ENCODE measurements around the gene LPIN1.
A peak's percentile ranks its signal among the peaks of the same experiment; 100 is the strongest.

LPIN1 gene

GRCh38 chr2:11778923-11779757 is 32.7 kb downstream of the LPIN1 start:
- in situ Hi-C loops (cut with HindIII; ENCODE audit: low sequenced_read_pairs) = loop anchor here (25.0 kb wide), 1 partner anchor 92 kb away; no protein-coding TSS in a partner anchor
- DNase-seq (ENCODE audit: low read depth) = peak; percentile 20
- H3K4me3 ChIP-seq (ENCODE audit: low read depth, low read length) = no peak overlapping the region
- TF ChIP-seq CTCF (IDR thresholded peaks at IDR 0.05; ENCODE audit: low read depth, low read length, missing control alignments) = peak; percentile 92

- DNase-seq (ENCODE audit: low read depth) = no peak
- in situ Hi-C loops (cut with HindIII; ENCODE audit: low sequenced_read_pairs) = loop anchor here (25.0 kb wide), 1 partner anchor 94 kb away; no protein-coding TSS in a partner anchor
- TF ChIP-seq CTCF (IDR thresholded peaks at IDR 0.05; ENCODE audit: low read depth, low read length, missing control alignments) = no peak
- no peak overlapping the region for H3K4me3 ChIP-seq (ENCODE audit: low read depth, low read length)
These were observed 35.2 kb downstream of the LPIN1 start for GRCh38 chr2:11781602-11782001.

GRCh38 chr2:11784280-11784679 is 37.8 kb downstream of the LPIN1 start:
- DNase-seq (ENCODE audit: low read depth) = no peak
- no peak overlapping the region for H3K4me3 ChIP-seq (ENCODE audit: low read depth, low read length)
- in situ Hi-C loops (cut with HindIII; ENCODE audit: low sequenced_read_pairs) = loop anchor here (25.0 kb wide), 1 partner anchor 97 kb away; no protein-coding TSS in a partner anchor
- no peak for TF ChIP-seq CTCF (IDR thresholded peaks at IDR 0.05; ENCODE audit: low read depth, low read length, missing control alignments)

GRCh38 chr2:11784747-11785610 is 38.5 kb downstream of the LPIN1 start:
- in situ Hi-C loops (cut with HindIII; ENCODE audit: low sequenced_read_pairs) = loop anchor here (25.0 kb wide), 1 partner anchor 98 kb away; no protein-coding TSS in a partner anchor
- H3K4me3 ChIP-seq (ENCODE audit: low read depth, low read length) = peak overlapping the region; percentile 15
- peak; percentile 75 for TF ChIP-seq CTCF (IDR thresholded peaks at IDR 0.05; ENCODE audit: low read depth, low read length, missing control alignments)
- DNase-seq (ENCODE audit: low read depth) = peak; percentile 13

GRCh38 chr2:11785611-11785940 is 39.1 kb downstream of the LPIN1 start:
- in situ Hi-C loops (cut with HindIII; ENCODE audit: low sequenced_read_pairs) = loop anchor here (25.0 kb wide), 1 partner anchor 98 kb away; no protein-coding TSS in a partner anchor
- DNase-seq (ENCODE audit: low read depth) = no peak

More at GRCh38 chr2:11785611-11785940, 39.1 kb downstream of the LPIN1 start:
- TF ChIP-seq CTCF (IDR thresholded peaks at IDR 0.05; ENCODE audit: low read depth, low read length, missing control alignments) = no peak
- H3K4me3 ChIP-seq (ENCODE audit: low read depth, low read length) = no peak overlapping the region

Data from astrocyte of the cerebellum (primary cell).